ENCODE measurements around the gene NPTN. TPM values are rescaled to one million over a fixed set of nuclear protein-coding genes. Genes with fewer than 3 reads are reported as not detected.

NPTN gene
- total RNA-seq, 1 experiment from 2014 or later: 151 TPM

- ATAC-seq (no peak), DNase-seq (ENCODE audit: low read depth, low spot score) (no peak)
- Histone ChIP-seq H3K36me3 (ENCODE audit: control insufficient read depth, insufficient read depth, low read length) (no peaks in the 10 kb centered on the region), H3K9me3 (ENCODE audit: control insufficient read depth, insufficient read depth, low read depth, low read length) (no peaks in the 10 kb centered on the region), H3K27ac (ENCODE audit: low read length) (no peak overlapping the region), H3K27me3 (ENCODE audit: control insufficient read depth, insufficient read depth, low read length) (no peaks in the 10 kb centered on the region), H3K4me3 (ENCODE audit: low read depth in 2 of 2, low read length in 2 of 2) (no peak overlapping the region), H3K4me1 (ENCODE audit: control insufficient read depth, insufficient read depth, low read length) (peaks cover 25% of the 10 kb centered on the region)
- no peak for TF ChIP-seq POLR2AphosphoS5 (IDR thresholded peaks at IDR 0.05; ENCODE audit: low read depth, low read length)
- no peak for TF ChIP-seq CTCF (IDR thresholded peaks at IDR 0.05)
- no peak for TF ChIP-seq TCF7L2 (IDR thresholded peaks at IDR 0.05; ENCODE audit: low read depth, low read length)
- TF ChIP-seq REST (IDR thresholded peaks at IDR 0.05; ENCODE audit: insufficient read depth in 1 of 2, low read depth in 2 of 2, low read length in 1 of 2): no peak
- TF ChIP-seq SIN3A (IDR thresholded peaks at IDR 0.05; ENCODE audit: borderline replicate concordance, insufficient read depth, low read depth, low read length): no peak
- ChIA-PET POLR2A (no interaction called here), CTCF (interaction anchor here (0.6 kb wide), 1 partner anchor 46 kb away, joined by 4 read pairs; no protein-coding TSS in a partner anchor)
- intact Hi-C loops (cut with micrococcal nuclease; ENCODE audit: unreplicated experiment) (no loop called here), in situ Hi-C loops (cut with HindIII; ENCODE audit: low pct_unique_long_range_greater_than_20kb, low sequenced_read_pairs) (no loop called here)
- BruUV-seq (replicated peaks): no TSS peak
Observed at GRCh38 chr15:73605759-73606436, 27.3 kb downstream of the NPTN start.

GRCh38 chr15:73604477-73604876 is 28.7 kb downstream of the NPTN start:
- ATAC-seq (no peak), DNase-seq (ENCODE audit: low read depth, low spot score) (no peak)
- TF ChIP-seq CTCF (IDR thresholded peaks at IDR 0.05) (no peak), TCF7L2 (IDR thresholded peaks at IDR 0.05; ENCODE audit: low read depth, low read length) (no peak), REST (IDR thresholded peaks at IDR 0.05; ENCODE audit: insufficient read depth in 1 of 2, low read depth in 2 of 2, low read length in 1 of 2) (no peak), POLR2AphosphoS5 (IDR thresholded peaks at IDR 0.05; ENCODE audit: low read depth, low read length) (no peak), SIN3A (IDR thresholded peaks at IDR 0.05; ENCODE audit: borderline replicate concordance, insufficient read depth, low read depth, low read length) (no peak)
- intact Hi-C loops (cut with micrococcal nuclease; ENCODE audit: unreplicated experiment) (no loop called here), in situ Hi-C loops (cut with HindIII; ENCODE audit: low pct_unique_long_range_greater_than_20kb, low sequenced_read_pairs) (no loop called here)
- H3K27me3 ChIP-seq (ENCODE audit: control insufficient read depth, insufficient read depth, low read length): no peaks in the 10 kb centered on the region
- no peaks in the 10 kb centered on the region for H3K36me3 ChIP-seq (ENCODE audit: control insufficient read depth, insufficient read depth, low read length)
- CTCF ChIA-PET: no interaction called here
- H3K4me1 ChIP-seq (ENCODE audit: control insufficient read depth, insufficient read depth, low read length): peaks cover 33% of the 10 kb centered on the region
- POLR2A ChIA-PET: no interaction called here
- H3K4me3 ChIP-seq (ENCODE audit: low read depth in 2 of 2, low read length in 2 of 2): no peak overlapping the region
- no peak overlapping the region for H3K27ac ChIP-seq (ENCODE audit: low read length)
- no peaks in the 10 kb centered on the region for H3K9me3 ChIP-seq (ENCODE audit: control insufficient read depth, insufficient read depth, low read depth, low read length)
- BruUV-seq (replicated peaks): no TSS peak
